HepG2 (cell line): Measurements from ENCODE around the gene CSRP3. TPM values are rescaled to one million over a fixed set of nuclear protein-coding genes. Genes with fewer than 3 reads are reported as not detected.
"Not testable (repeated sequence)": the region's sequence is repeated elsewhere in the genome, so short reads cannot be mapped to it uniquely, and the experiment has no call there.

Source experiments
- ATAC-seq: fragments of 200-7000 bp; cut with Tn5 transposase; 3 replicates; pipeline ENCODE4 v1.9.1; 2020; ENCODE audit warnings: mild to moderate bottlenecking, moderate library complexity
- BruUV-seq: library from RNA; stranded (reverse); fragments of 400-500 nt; replicated peaks from 2 replicates; lab custom pipeline; 2021; lab: Mats Ljungman, UMichigan
- CTCF ChIA-PET: fragments of 300-600 bp; formaldehyde crosslinking; extraction: SDS; loops from one replicate; lab custom pipeline; 2021; ENCODE audit warnings: low total read pairs, inconsistent platforms, low intra/inter-chr PET ratio; lab: Yijun Ruan, JAX
- POLR2A ChIA-PET: fragments of 350-600 bp; sonication (Branson Sonifier 250); formaldehyde crosslinking; loops from one replicate; lab custom pipeline; 2020; ENCODE audit warnings: antibody characterized with exemption, inconsistent platforms; lab: Yijun Ruan, JAX
- DNase-seq: peaks from one replicate; pipeline ENCODE4 v3.0.0-alpha.2; 2015; ENCODE audit warnings: low spot score
- FAIRE-seq: peaks from 3 replicates; lab custom pipeline; 2011; peaks lifted over from hg19 to GRCh38; lab: Jason Lieb, UNC
- H2AFZ ChIP-seq: one replicate; pipeline ENCODE4 v1.6.1; 2011; ENCODE audit warnings: low read length, inconsistent platforms
- H3K27ac ChIP-seq: fragments of 300-600 bp; 3 replicates; pipeline ENCODE4 v1.8.0; 2011; ENCODE audit warnings: mixed run types, mild to moderate bottlenecking, mixed read lengths, low read length, inconsistent platforms; ENCODE audit not compliant: insufficient read depth; ENCODE audit errors: extremely low read length
- H3K27me3 ChIP-seq, 2 experiments: fragments of 200-600 bp in 1 of 2; 2 replicates in 1 of 2; 3 replicates in 1 of 2; pipeline versions ENCODE4 v1.6.0 to v1.8.0; 2011; ENCODE audit warnings: low read length in 2 of 2, mild to moderate bottlenecking in 2 of 2, moderate library complexity in 2 of 2, inconsistent platforms in 1 of 2; ENCODE audit not compliant: insufficient read depth in 2 of 2, control insufficient read depth in 1 of 2
- H3K36me3 ChIP-seq, 2 experiments: fragments of 200-600 bp in 1 of 2; replicated peaks in 1 of 2; 2 replicates in 1 of 2; 3 replicates in 1 of 2; pipeline versions ENCODE4 v1.5.1 to v1.8.0; 2011; ENCODE audit warnings: low read length in 2 of 2, inconsistent platforms in 1 of 2; ENCODE audit not compliant: insufficient read depth in 2 of 2, control insufficient read depth in 1 of 2
- H3K4me1 ChIP-seq: 2 replicates; pipeline ENCODE4 v1.5.1; 2012; ENCODE audit warnings: low read length, inconsistent platforms; ENCODE audit not compliant: insufficient read depth
- H3K4me2 ChIP-seq: 2 replicates; pipeline ENCODE4 v1.6.0; 2011; ENCODE audit warnings: low read depth, low read length, inconsistent platforms
- H3K4me3 ChIP-seq, 3 experiments: fragments of 200-600 bp in 1 of 3; sonication (generic), shearing (Covaris generic) in 1 of 3; replicated peaks in 1 of 3; 2 replicates each; pipeline ENCODE4 v1.5.1; 2011 to 2016; ENCODE audit warnings: low read length in 3 of 3, inconsistent platforms in 2 of 3, low read depth in 2 of 3, mild to moderate bottlenecking in 2 of 3, control low read depth in 1 of 3, mixed read lengths in 1 of 3; ENCODE audit not compliant: insufficient read depth in 1 of 3
- H3K79me2 ChIP-seq: one replicate; pipeline ENCODE4 v1.6.1; 2011; ENCODE audit warnings: low read length, inconsistent platforms; ENCODE audit not compliant: insufficient read depth
- H3K9ac ChIP-seq: 2 replicates; pipeline ENCODE4 v1.6.0; 2011; ENCODE audit warnings: mild to moderate bottlenecking, low read depth, low read length, inconsistent platforms; ENCODE audit not compliant: insufficient read depth
- H3K9me3 ChIP-seq: 2 replicates; pipeline ENCODE4 v1.5.1; 2012; ENCODE audit warnings: mild to moderate bottlenecking, low read length
- H4K20me1 ChIP-seq: 2 replicates; pipeline ENCODE4 v1.6.0; 2011; ENCODE audit warnings: inconsistent platforms, mild to moderate bottlenecking, low read length, moderate library complexity; ENCODE audit not compliant: insufficient read depth
- BATF2 ChIP-seq: sonication (generic); formaldehyde crosslinking; IDR thresholded peaks from 2 replicates; pipeline ENCODE4 v1.8.0; 2022; ENCODE audit warnings: mild to moderate bottlenecking, missing genetic modification reagents, moderate library complexity
- GABPA ChIP-seq, 2 experiments: IDR thresholded peaks; 2 replicates each; pipeline ENCODE4 v1.6.1; 2011 to 2016; ENCODE audit warnings: low read depth in 2 of 2, low read length in 1 of 2, missing biosample characterization in 1 of 2, missing genetic modification characterization in 1 of 2
- HBP1 ChIP-seq: IDR thresholded peaks from 2 replicates; pipeline ENCODE4 v1.6.1; 2016; ENCODE audit warnings: low read depth, control low read depth
- HNRNPUL1 ChIP-seq: fragments of 200-400 bp; formaldehyde crosslinking; IDR thresholded peaks from 2 replicates; pipeline ENCODE4 v1.6.1; 2017; ENCODE audit warnings: low read depth, mild to moderate bottlenecking, low read length, moderate library complexity
- ZBTB8A ChIP-seq: sonication (generic); formaldehyde crosslinking; IDR thresholded peaks from 2 replicates; pipeline ENCODE4 v1.4.0; 2020; ENCODE audit warnings: mild to moderate bottlenecking, low read depth, missing genetic modification reagents, borderline replicate concordance
- ZEB1 ChIP-seq: IDR thresholded peaks from 2 replicates; pipeline ENCODE4 v1.6.1; 2012; ENCODE audit warnings: mild to moderate bottlenecking, low read depth, inconsistent platforms; ENCODE audit not compliant: insufficient replicate concordance
- ZNF292 ChIP-seq: sonication (generic); formaldehyde crosslinking; IDR thresholded peaks from 2 replicates; pipeline ENCODE4 v1.8.1; 2022; ENCODE audit warnings: mild to moderate bottlenecking, low read depth, missing genetic modification reagents, borderline replicate concordance
- ZNF570 ChIP-seq: sonication (generic); formaldehyde crosslinking; IDR thresholded peaks from 2 replicates; pipeline ENCODE4 v1.4.0; 2020; ENCODE audit warnings: mild to moderate bottlenecking, missing genetic modification reagents, borderline replicate concordance
- ZNF639 ChIP-seq: conservative IDR thresholded peaks from 2 replicates; pipeline ENCODE4 v1.6.1; 2018; ENCODE audit warnings: missing genetic modification reagents
- ZNF781 ChIP-seq: sonication (generic); formaldehyde crosslinking; IDR thresholded peaks from 2 replicates; pipeline ENCODE4 v1.5.1; 2020; ENCODE audit warnings: borderline replicate concordance, mild to moderate bottlenecking, missing genetic modification reagents; ENCODE audit errors: not compliant biosample characterization
- WGBS: methylation state at CpG from one replicate; pipeline ENCODE4 v1.1.6; 2017; ENCODE audit warnings: low lambda C conversion rate; 5-methylcytosine and 5-hydroxymethylcytosine counted together
- in situ Hi-C: cut with HindIII; loops from 2 replicates; pipeline ENCODE4 v1.10.0; 2017; ENCODE audit warnings: low pct_unique_long_range_greater_than_20kb; ENCODE audit not compliant: extremely low pct_ligation_motif_present
- intact Hi-C: fragments of 100-400 bp; cut with micrococcal nuclease; formaldehyde crosslinking; loops from one replicate; pipeline ENCODE4 v1.10.0; 2022; ENCODE audit not compliant: unreplicated experiment
- polyA plus RNA-seq, 8 experiments: library from polyadenylated mRNA; depleted of rRNA in 3 of 8; stranded (reverse) in 7 of 8; unstranded in 1 of 8; fragments of >200 nt; fragmentation: Illumina TruSeq in 4 of 8; extraction: Trizol in 4 of 8; gene quantifications; 2 replicates each; pipeline versions ENCODE4 v1.2.1 to v1.2.3, GENCODE V29; 2011 to 2016; ENCODE audit warnings: low read depth in 4 of 8, missing spikeins in 1 of 8, mixed read lengths in 1 of 8; ENCODE audit not compliant: insufficient read depth in 1 of 8
- total RNA-seq, 5 experiments: library from RNA; depleted of rRNA; stranded (reverse); fragments of >200 nt; fragmentation: Illumina TruSeq; extraction: Trizol; gene quantifications; 2 replicates each; pipeline ENCODE4 v1.2.3, GENCODE V29; 2016; ENCODE audit warnings: low read depth in 1 of 5

Gene CSRP3
- total and polyA plus RNA-seq, 2 of the 13 experiments (the other 11 are each of a cell fraction or from before 2014, with no cell fraction given), result not detected

GRCh38 chr11:19145319-19145718, 56.5 kb downstream of the CSRP3 start:
- BruUV-seq, result no TSS peak
- Histone ChIP-seq H3K27me3 (no peaks in the 10 kb centered on the region), H3K36me3 (peaks cover 0 to 1% of the 10 kb centered on the region in 2 experiments; a peak in 2 of 5 replicates), H3K79me2 (no peaks in the 10 kb centered on the region), H3K27ac (no peak overlapping the region), H3K4me2 (no peak overlapping the region), H3K9me3 (no peaks in the 10 kb centered on the region), H2AFZ (no peak overlapping the region), H3K4me1 (no peaks in the 10 kb centered on the region), H3K9ac (no peak overlapping the region), H4K20me1 (no peaks in the 10 kb centered on the region), H3K4me3 (no peak overlapping the region)
- POLR2A ChIA-PET, result no interaction called here
- FAIRE-seq, result no peak
- in situ Hi-C loops (no loop called here), intact Hi-C loops (no loop called here)
- WGBS, result 63% methylated on average over 3 of the region's 3 CpGs
- CTCF ChIA-PET, result no interaction called here
- DNase-seq, result no peak
- TF ChIP-seq ZNF570 (CRISPR knock-in tag) (no peak), ZBTB8A (CRISPR knock-in tag) (no peak), HBP1 (CRISPR knock-in tag) (no peak), ZEB1 (no peak), HNRNPUL1 (no peak), ZNF639 (CRISPR knock-in tag) (no peak), ZNF781 (CRISPR knock-in tag) (no peak), ZNF292 (CRISPR knock-in tag) (no peak), GABPA (IDR thresholded peaks at IDR 0.05; ENCODE audit: low read depth, low read length) (no peak), GABPA (CRISPR knock-in tag; IDR thresholded peaks at IDR 0.05; ENCODE audit: low read depth) (no peak), BATF2 (CRISPR knock-in tag) (no peak)
- no peak for ATAC-seq

GRCh38 chr11:19136884-19137283, 64.9 kb downstream of the CSRP3 start:
- BruUV-seq, H3K9me3 ChIP-seq, in situ Hi-C loops, H3K36me3 ChIP-seq, ATAC-seq, H4K20me1 ChIP-seq, FAIRE-seq, H3K79me2 ChIP-seq, H3K4me3 ChIP-seq, intact Hi-C loops, H3K27me3 ChIP-seq, H3K4me2 ChIP-seq, H3K9ac ChIP-seq, H3K4me1 ChIP-seq, H3K27ac ChIP-seq, CTCF ChIA-PET, POLR2A ChIA-PET, H2AFZ ChIP-seq, DNase-seq: not testable (repeated sequence)
- 87% methylated on average over 4 of the region's 4 CpGs for WGBS
